SK-N-SH treated with all-trans-retinoic acid at 6 μM for 48 hours (cell line): ENCODE data around the gene RNGTT.
"Not testable (repeated sequence)": the region's sequence is repeated elsewhere in the genome, so short reads cannot be mapped to it uniquely, and the experiment has no call there.

Source experiments
- ATAC-seq: fragments of 200-7000 bp; cut with Tn5 transposase; 3 replicates; pipeline ENCODE4 v1.9.1; 2020; ENCODE audit warnings: mild to moderate bottlenecking, moderate library complexity
- BACH2 ChIP-seq: fragments of 250-450 bp; sonication (Bioruptor Pico); IDR thresholded peaks from 2 replicates; pipeline ENCODE4 v1.9.0; 2021; ENCODE audit warnings: mild to moderate bottlenecking, borderline replicate concordance
- CSDC2 ChIP-seq: fragments of 250-450 bp; sonication (Bioruptor Pico); IDR thresholded peaks from 2 replicates; pipeline ENCODE4 v1.5.0; 2020; ENCODE audit warnings: mild to moderate bottlenecking, moderate library complexity
- GLIS3 ChIP-seq: fragments of 250-450 bp; sonication (Bioruptor Pico); IDR thresholded peaks from 2 replicates; pipeline ENCODE4 v1.5.0; 2020; ENCODE audit warnings: mild to moderate bottlenecking, moderate library complexity
- ISL1 ChIP-seq: fragments of 250-450 bp; sonication (Bioruptor Pico); IDR thresholded peaks from 2 replicates; pipeline ENCODE4 v2.1.2; 2022; ENCODE audit warnings: mild to moderate bottlenecking, moderate library complexity
- OSR1 ChIP-seq: fragments of 250-450 bp; sonication (Bioruptor Pico); IDR thresholded peaks from 2 replicates; pipeline ENCODE4 v1.8.0; 2022; ENCODE audit warnings: moderate library complexity, mild to moderate bottlenecking, inconsistent platforms
- PPARA ChIP-seq: fragments of 250-450 bp; sonication (Bioruptor Pico); IDR thresholded peaks from 2 replicates; pipeline ENCODE4 v1.5.0; 2020; ENCODE audit warnings: mild to moderate bottlenecking, borderline replicate concordance
- RARB ChIP-seq: fragments of 250-450 bp; sonication (Bioruptor Pico); IDR thresholded peaks from 2 replicates; pipeline ENCODE4 v1.8.0; 2021; ENCODE audit warnings: mild to moderate bottlenecking, moderate library complexity
- TCF4 ChIP-seq: fragments of 250-450 bp; sonication (Bioruptor Pico); IDR thresholded peaks from 2 replicates; pipeline ENCODE4 v1.8.0; 2021; ENCODE audit warnings: mild to moderate bottlenecking, moderate library complexity, borderline replicate concordance
- TOX ChIP-seq: fragments of 250-450 bp; sonication (Bioruptor Pico); IDR thresholded peaks from 2 replicates; pipeline ENCODE4 v1.8.0; 2021; ENCODE audit warnings: mild to moderate bottlenecking, moderate library complexity, borderline replicate concordance
- ZC3H10 ChIP-seq: fragments of 250-450 bp; sonication (Bioruptor Pico); IDR thresholded peaks from 2 replicates; pipeline ENCODE4 v1.5.1; 2021; ENCODE audit warnings: mild to moderate bottlenecking, moderate library complexity
- ZFP3 ChIP-seq: fragments of 250-450 bp; sonication (Bioruptor Pico); IDR thresholded peaks from 2 replicates; pipeline ENCODE4 v1.5.0; 2020; ENCODE audit warnings: mild to moderate bottlenecking, moderate library complexity
- ZFP30 ChIP-seq: fragments of 450-650 bp; formaldehyde crosslinking; IDR thresholded peaks from 2 replicates; pipeline ENCODE4 v1.5.0; 2022; ENCODE audit warnings: mild to moderate bottlenecking, moderate library complexity
- ZNF565 ChIP-seq: fragments of 450-650 bp; formaldehyde crosslinking; conservative IDR thresholded peaks from 2 replicates; pipeline ENCODE4 v1.5.0; 2020; ENCODE audit warnings: low read depth, mild to moderate bottlenecking, moderate library complexity
- ZNF70 ChIP-seq: fragments of 450-650 bp; formaldehyde crosslinking; IDR thresholded peaks from 2 replicates; pipeline ENCODE4 v1.5.0; 2020; ENCODE audit warnings: mild to moderate bottlenecking, moderate library complexity
- ZNF8 ChIP-seq: fragments of 450-650 bp; formaldehyde crosslinking; IDR thresholded peaks from 2 replicates; pipeline ENCODE4 v1.5.0; 2020; ENCODE audit warnings: mild to moderate bottlenecking, moderate library complexity
- TF ChIP-seq, protein P1 (sequence below): fragments of 250-450 bp; sonication (Bioruptor Pico); IDR thresholded peaks from 2 replicates; pipeline ENCODE4 v1.5.1; 2021; ENCODE audit warnings: mild to moderate bottlenecking, moderate library complexity
- TF ChIP-seq, protein P2 (sequence below): fragments of 250-450 bp; sonication (Bioruptor Pico); IDR thresholded peaks from 2 replicates; pipeline ENCODE4 v1.8.0; 2020; ENCODE audit warnings: mild to moderate bottlenecking, moderate library complexity, borderline replicate concordance
- TF ChIP-seq, protein P3 (sequence below): fragments of 250-450 bp; sonication (Bioruptor Pico); IDR thresholded peaks from 2 replicates; pipeline ENCODE4 v1.5.1; 2020; ENCODE audit warnings: low read depth, mild to moderate bottlenecking, moderate library complexity

The RNGTT gene

DNA sequence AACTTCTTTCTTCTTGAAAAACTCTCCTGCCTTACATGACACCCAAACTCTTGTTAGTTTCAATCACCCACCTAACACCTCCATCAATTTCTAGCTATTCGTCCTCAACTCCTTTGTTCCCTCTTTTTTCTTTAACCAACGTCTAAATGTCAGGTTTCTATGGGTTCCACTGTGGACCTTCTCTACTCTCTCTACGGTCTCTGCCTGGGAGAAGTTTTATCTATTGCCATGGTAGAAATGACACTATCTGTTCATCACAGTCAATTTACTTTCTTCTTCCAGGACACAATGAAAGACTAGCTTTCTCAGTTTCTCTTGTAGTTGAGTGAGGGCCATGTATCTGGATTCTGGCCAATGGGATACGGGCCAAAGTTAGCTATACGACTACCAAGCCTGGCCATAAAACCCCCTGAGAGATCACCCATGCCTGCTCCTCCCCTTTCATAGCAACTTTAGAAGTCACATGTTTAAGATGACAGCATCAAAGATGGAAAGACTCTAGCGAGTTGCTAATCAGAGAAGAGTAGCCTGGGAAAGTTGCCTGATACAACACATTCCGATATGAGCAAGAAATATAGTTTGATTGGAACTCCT, 17.9 kb downstream of the RNGTT start:
- TF ChIP-seq TCF4 (CRISPR knock-in tag) (no peak), BACH2 (no peak), ZNF565 (CRISPR knock-in tag) (no peak), ISL1 (CRISPR knock-in tag) (no peak)
- TF ChIP-seq, protein P1, sequence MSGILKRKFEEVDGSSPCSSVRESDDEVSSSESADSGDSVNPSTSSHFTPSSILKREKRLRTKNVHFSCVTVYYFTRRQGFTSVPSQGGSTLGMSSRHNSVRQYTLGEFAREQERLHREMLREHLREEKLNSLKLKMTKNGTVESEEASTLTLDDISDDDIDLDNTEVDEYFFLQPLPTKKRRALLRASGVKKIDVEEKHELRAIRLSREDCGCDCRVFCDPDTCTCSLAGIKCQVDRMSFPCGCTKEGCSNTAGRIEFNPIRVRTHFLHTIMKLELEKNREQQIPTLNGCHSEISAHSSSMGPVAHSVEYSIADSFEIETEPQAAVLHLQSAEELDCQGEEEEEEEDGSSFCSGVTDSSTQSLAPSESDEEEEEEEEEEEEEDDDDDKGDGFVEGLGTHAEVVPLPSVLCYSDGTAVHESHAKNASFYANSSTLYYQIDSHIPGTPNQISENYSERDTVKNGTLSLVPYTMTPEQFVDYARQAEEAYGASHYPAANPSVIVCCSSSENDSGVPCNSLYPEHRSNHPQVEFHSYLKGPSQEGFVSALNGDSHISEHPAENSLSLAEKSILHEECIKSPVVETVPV (CRISPR knock-in tag): no peak
- ATAC-seq: no peak

DNA sequence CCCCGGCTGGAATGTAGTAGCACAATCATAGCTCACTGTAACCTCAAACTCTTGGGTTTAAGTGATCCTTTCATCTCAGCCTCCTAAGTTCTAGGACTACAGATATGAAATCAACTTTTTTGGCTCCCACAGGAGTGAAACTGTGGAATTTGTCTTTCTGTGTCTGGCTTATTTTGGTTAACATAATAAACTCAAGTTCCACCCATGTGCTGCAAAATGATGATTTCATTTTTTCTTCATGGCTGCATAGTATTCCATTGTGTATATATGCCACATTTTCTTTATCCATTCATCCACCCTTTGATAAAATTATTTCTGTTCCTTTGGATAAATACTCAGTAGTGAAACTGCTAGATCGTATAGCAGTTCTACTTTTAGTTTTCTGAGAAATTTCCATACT, 29.9 kb downstream of the RNGTT start:
- TF ChIP-seq RARB (CRISPR knock-in tag) (no peak), ZC3H10 (CRISPR knock-in tag) (no peak), ZNF8 (peak; percentile 36; the same call in 1 of the 2 replicates), PPARA (CRISPR knock-in tag) (no peak)
- no peak for ATAC-seq

DNA sequence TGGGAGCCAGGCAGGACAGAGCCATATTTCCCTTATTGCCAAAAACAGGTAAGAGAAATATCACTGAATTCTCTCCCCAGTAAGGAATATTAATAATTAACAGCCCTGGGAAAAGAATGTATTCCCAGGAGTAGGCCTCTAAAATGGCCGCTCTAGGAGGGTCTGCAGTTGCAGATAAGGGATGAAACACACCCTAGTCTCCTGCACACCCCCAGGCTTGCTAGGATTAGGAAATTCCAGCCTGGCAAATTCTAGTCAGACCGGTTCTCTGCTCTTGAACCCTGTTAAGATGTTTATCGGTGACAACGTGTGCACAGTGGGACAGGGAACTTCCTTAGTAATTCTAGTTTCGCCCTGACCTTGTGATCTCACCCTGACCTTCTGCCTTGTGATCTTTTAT, 31.4 kb downstream of the RNGTT start:
- not testable (repeated sequence) for ATAC-seq

DNA sequence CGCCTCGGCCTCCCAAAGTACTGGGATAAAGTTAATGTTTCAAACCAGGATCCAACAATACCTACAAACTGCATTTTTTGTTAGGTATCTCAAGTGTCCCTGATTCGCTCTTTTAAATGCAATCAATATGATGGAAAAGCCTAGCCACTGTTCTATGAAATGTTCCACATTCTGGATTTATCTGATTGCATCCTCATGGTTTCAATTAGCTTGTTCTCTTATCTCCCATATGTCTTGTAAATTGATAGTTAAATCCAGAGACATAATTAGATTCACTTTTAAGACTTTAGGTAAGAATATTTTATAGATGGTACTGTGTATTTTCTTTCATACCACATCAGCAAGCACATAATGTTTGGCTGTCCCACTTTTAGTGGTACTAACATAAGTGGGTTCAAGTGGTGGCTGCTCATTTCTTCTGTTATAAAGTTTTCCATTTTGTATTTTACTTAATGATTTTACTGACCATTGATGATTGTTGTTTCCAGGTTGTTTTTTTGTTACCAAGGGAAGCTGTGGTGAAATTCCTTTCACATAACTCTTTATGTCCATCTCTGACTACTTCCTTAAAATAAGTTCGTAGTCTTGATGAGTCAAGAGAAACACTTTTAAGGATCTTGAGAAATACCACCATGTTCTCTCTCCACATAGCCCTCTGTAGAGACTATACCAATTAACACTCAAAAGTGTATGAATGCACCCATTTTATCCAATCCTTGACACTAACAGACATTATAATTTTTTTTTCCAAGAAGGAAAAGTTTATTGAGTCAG, 40.5 kb downstream of the RNGTT start:
- TF ChIP-seq ZFP3 (CRISPR knock-in tag) (no peak), TCF4 (CRISPR knock-in tag) (peak; percentile 87)
- no peak for ATAC-seq

DNA sequence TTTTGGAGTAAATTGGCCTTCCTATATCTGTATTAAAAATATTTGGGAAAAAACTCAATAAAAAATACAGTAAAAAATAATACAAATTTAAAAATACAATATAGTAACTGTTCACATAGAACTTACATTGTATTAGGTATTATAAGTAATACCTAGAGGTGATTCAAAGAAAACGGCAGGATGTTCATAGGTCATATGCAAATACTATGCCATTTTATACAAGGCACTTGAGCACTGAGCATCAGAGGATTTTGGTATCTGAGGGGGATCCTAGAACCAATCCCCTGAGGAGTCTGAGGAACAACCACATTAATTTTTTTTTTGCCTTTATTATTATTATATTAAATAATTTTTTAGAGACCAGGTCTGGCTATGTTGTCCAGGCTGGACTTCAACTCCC, 41.7 kb downstream of the RNGTT start:
- TF ChIP-seq ZC3H10 (CRISPR knock-in tag): no peak
- TF ChIP-seq OSR1 (CRISPR knock-in tag): no peak
- no peak for TF ChIP-seq CSDC2 (CRISPR knock-in tag)
- no peak for TF ChIP-seq ZFP30 (CRISPR knock-in tag)
- TF ChIP-seq ZNF565 (CRISPR knock-in tag): no peak
- TF ChIP-seq GLIS3: no peak
- ATAC-seq: no peak

DNA sequence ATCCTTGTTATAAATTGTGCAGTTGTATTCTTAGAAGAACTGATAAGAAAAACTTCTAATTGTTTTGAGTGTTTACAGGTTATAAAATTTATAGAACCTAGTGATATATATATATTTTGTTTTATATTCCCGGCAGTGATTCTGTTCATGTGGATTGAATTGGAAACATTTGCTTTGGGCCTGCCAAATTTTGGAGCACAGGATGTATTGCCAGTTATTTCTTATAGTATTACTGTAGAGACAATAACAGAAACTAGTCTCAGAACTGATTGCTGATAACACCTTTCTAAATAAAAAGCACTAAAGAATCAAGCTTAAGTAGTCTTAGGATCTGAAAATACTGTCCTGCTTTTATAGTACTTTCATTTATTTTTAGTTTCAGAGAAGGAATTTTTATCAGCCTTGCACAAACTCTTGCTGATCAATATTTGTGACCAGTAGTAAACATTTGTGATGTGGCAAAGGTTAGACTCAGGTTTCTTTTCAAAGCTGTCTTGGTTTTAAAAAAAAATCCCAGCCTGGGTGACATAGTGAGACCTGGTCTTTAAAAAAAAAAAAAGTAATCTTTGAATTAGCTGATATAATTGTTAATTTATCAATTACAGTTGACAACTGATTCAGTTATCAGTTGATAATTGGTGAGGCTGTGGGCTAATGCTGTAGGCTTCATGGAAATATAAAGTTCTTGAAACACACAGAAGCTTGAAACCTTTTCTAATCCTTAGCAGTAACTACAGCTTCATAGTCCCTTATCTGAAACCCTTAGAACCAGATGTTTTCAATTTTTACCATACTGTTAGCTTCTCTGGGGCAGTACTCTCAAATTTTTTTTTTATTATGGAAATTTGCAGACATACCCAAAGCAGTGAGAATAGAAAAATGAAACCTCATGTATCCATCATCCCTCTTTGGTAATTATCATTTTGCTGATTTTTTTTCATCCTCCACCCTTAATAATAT, 42.4 kb downstream of the RNGTT start:
- ATAC-seq: peak; percentile 64
- TF ChIP-seq ZC3H10 (CRISPR knock-in tag): no peak
- peak; percentile 82 for TF ChIP-seq TCF4 (CRISPR knock-in tag)
- no peak for TF ChIP-seq GLIS3
- TF ChIP-seq, all 23 proteins: peak for 1

DNA sequence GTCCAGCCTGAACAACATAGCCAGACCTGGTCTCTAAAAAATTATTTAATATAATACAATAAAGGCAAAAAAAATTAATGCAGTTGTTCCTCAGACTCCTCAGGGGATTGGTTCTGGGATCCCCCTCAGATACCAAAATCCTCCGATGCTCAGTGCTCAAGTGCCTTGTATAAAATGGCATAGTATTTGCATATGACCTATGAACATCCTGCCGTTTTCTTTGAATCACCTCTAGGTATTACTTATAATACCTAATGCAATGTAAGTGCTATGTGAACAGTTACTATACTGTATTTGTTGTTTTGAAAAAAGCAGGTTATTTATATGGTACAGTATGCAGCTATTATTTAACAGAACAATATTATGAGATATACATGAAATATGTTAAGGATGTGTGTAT, 43.3 kb downstream of the RNGTT start:
- ATAC-seq: no peak
- TF ChIP-seq, protein P1 (CRISPR knock-in tag): no peak
- TF ChIP-seq, protein P2, sequence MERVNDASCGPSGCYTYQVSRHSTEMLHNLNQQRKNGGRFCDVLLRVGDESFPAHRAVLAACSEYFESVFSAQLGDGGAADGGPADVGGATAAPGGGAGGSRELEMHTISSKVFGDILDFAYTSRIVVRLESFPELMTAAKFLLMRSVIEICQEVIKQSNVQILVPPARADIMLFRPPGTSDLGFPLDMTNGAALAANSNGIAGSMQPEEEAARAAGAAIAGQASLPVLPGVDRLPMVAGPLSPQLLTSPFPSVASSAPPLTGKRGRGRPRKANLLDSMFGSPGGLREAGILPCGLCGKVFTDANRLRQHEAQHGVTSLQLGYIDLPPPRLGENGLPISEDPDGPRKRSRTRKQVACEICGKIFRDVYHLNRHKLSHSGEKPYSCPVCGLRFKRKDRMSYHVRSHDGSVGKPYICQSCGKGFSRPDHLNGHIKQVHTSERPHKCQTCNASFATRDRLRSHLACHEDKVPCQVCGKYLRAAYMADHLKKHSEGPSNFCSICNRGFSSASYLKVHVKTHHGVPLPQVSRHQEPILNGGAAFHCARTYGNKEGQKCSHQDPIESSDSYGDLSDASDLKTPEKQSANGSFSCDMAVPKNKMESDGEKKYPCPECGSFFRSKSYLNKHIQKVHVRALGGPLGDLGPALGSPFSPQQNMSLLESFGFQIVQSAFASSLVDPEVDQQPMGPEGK (CRISPR knock-in tag): no peak
- TF ChIP-seq TOX (CRISPR knock-in tag) (no peak), ZNF70 (CRISPR knock-in tag) (no peak), RARB (CRISPR knock-in tag) (no peak), GLIS3 (no peak), ZNF565 (CRISPR knock-in tag) (no peak), TCF4 (CRISPR knock-in tag) (no peak), OSR1 (CRISPR knock-in tag) (no peak)
- TF ChIP-seq, protein P3, sequence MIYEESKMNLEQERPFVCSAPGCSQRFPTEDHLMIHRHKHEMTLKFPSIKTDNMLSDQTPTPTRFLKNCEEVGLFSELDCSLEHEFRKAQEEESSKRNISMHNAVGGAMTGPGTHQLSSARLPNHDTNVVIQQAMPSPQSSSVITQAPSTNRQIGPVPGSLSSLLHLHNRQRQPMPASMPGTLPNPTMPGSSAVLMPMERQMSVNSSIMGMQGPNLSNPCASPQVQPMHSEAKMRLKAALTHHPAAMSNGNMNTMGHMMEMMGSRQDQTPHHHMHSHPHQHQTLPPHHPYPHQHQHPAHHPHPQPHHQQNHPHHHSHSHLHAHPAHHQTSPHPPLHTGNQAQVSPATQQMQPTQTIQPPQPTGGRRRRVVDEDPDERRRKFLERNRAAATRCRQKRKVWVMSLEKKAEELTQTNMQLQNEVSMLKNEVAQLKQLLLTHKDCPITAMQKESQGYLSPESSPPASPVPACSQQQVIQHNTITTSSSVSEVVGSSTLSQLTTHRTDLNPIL (CRISPR knock-in tag): no peak
